SK-N-MC (cell line): ENCODE results near the gene PLAA.

ENCODE experiments used
- EZH2 ChIP-seq: fragments of 200-600 bp; sonication (generic); IDR thresholded peaks from one replicate; pipeline ENCODE4 v1.6.1; 2017; ENCODE audit warnings: antibody characterized with exemption
- POLR2AphosphoS5 ChIP-seq: IDR thresholded peaks from 2 replicates; pipeline ENCODE4 v1.6.1; 2012; ENCODE audit warnings: mild to moderate bottlenecking, low read depth, low read length, borderline replicate concordance

GRCh38 chr9:26947736-26948135, 694 bp upstream of the PLAA start:
- TF ChIP-seq EZH2 (no peak), POLR2AphosphoS5 (no peak)
